Left ventricle myocardium inferior (tissue), 1 donor: ENCODE data around the gene TRIM51G. TPM values are rescaled to one million over a fixed set of nuclear protein-coding genes. Genes with fewer than 3 reads are reported as not detected.
"Not testable (repeated sequence)": the region's sequence is repeated elsewhere in the genome, so short reads cannot be mapped to it uniquely, and the experiment has no call there.

Experiments used
- DNase-seq: peaks from one replicate; pipeline ENCODE4 v3.0.0-alpha.2; 2020
- H3K27ac ChIP-seq: fragments of 200-600 bp; replicated peaks from 2 replicates; pipeline ENCODE4 v1.8.0; 2021
- H3K27me3 ChIP-seq: fragments of 200-600 bp; 2 replicates; pipeline ENCODE4 v1.8.0; 2021; ENCODE audit warnings: low read depth
- H3K36me3 ChIP-seq: fragments of 200-600 bp; 2 replicates; pipeline ENCODE4 v1.8.0; 2021
- H3K4me1 ChIP-seq: fragments of 200-600 bp; 2 replicates; pipeline ENCODE4 v1.8.0; 2021
- H3K4me3 ChIP-seq: fragments of 200-600 bp; 2 replicates; pipeline ENCODE4 v1.8.0; 2021; ENCODE audit warnings: mild to moderate bottlenecking, moderate library complexity
- H3K9me3 ChIP-seq: fragments of 200-600 bp; replicated peaks from 2 replicates; pipeline ENCODE4 v1.8.0; 2021
- intact Hi-C: fragments of 100-400 bp; cut with micrococcal nuclease; formaldehyde crosslinking; loops from one replicate; pipeline ENCODE4 v1.11.0; 2022
- long read RNA-seq: library from polyadenylated mRNA; unstranded; transcript quantifications from one replicate; pipeline ENCODE4 v2.0.0, GENCODE V29; 2021
- total RNA-seq: library from RNA; stranded (reverse); fragmentation: NEBNext Ultra II Directional; extraction: Animal tissue kit (Norgen Biotek cat#: 25700); gene quantifications from one replicate; pipeline ENCODE4 v1.2.1, GENCODE V29; 2021
- donor health status: DM: no; HTN: yes; CAD: no; lungs with severe emphysema.

The TRIM51G gene
- total RNA-seq: not detected
- long read RNA-seq: 0 reads

GRCh38 chr11:48983785-48984184 is at the start of gene TRIM51G:
Gene TRIM51G, minus strand, starts transcription at chr11:48983885. Its CDS starts 2,190 bp downstream, at chr11:48981695.
- DNase-seq, intact Hi-C loops, H3K36me3 ChIP-seq, H3K27ac ChIP-seq, H3K4me3 ChIP-seq, H3K27me3 ChIP-seq, H3K4me1 ChIP-seq, H3K9me3 ChIP-seq: not testable (repeated sequence)

DNA sequence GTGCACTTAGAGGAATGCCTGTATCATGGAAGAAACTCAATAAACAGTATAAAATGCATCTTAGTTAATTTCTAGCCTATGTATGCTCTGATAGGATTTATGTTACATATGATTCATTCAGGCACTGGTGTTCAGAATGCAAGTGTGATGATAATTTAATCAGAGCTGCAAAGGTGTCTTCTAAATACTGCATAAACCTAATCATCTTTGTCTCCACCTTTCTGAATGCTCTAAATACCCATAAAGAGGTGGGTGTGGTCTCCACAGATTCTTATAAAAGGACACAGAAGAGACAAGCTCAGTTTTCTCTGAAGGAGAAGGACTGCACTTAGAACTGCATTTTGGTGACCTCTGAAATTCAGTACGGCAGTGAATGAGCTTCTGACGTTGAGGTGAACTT is 44.8 kb upstream of the TRIM51G start, which contains the start of gene TRIM49B:
Gene TRIM49B, plus strand, starts transcription at position 301 of the 400 bp plus-strand sequence. CDS start 2,777 bp downstream, outside the sequence.
- H3K4me3 ChIP-seq, intact Hi-C loops, H3K27ac ChIP-seq, H3K9me3 ChIP-seq, DNase-seq, H3K36me3 ChIP-seq, H3K27me3 ChIP-seq, H3K4me1 ChIP-seq: not testable (repeated sequence)

- H3K27ac ChIP-seq, DNase-seq, H3K4me3 ChIP-seq, H3K4me1 ChIP-seq, H3K27me3 ChIP-seq, H3K9me3 ChIP-seq, intact Hi-C loops, H3K36me3 ChIP-seq: not testable (repeated sequence)
Observed at GRCh38 chr11:48968592-48968991, 15.1 kb downstream of the TRIM51G start.

DNA sequence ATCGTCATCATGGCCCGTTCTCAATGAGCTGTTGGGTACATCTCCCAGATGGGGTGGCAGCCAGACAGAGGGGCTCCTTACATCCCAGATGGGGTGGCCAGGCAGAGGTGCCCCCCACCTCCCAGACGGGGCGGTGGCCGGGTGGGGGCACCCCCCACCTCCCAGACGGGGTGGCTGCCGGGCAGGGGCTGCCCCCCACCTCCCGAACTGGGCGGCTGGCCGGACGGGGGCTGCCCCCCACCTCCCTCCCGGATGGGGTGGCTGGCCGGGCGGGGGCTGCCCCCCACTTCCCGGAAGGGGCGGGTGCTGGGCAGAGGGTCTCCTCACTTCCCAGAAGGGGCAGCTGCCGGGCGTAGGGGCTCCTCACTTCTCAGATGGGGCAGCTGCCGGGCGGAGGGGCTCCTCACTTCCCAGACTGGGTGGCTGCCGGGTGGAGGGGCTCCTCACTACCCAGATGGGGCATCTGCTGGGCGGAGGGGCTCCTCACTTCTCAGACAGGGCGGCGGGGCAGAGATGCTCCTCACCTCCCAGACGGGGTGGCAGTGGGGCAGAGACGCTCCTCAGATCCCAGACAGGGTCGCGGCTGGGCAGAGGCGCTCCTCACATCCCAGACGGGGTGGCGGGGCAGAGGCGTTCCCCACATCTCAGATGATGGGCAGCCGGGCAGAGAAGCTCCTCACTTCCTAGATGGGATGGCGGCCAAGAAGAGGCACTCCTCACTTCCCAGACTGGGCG is 28.2 kb downstream of the TRIM51G start:
- intact Hi-C loops, H3K4me1 ChIP-seq, DNase-seq, H3K27ac ChIP-seq, H3K4me3 ChIP-seq, H3K9me3 ChIP-seq, H3K36me3 ChIP-seq, H3K27me3 ChIP-seq: not testable (repeated sequence)

GRCh38 chr11:48945796-48946195 is 37.9 kb downstream of the TRIM51G start:
- H3K9me3 ChIP-seq, H3K27me3 ChIP-seq, intact Hi-C loops, H3K4me1 ChIP-seq, H3K4me3 ChIP-seq, H3K36me3 ChIP-seq, DNase-seq, H3K27ac ChIP-seq: not testable (repeated sequence)

Other genes starting within 250 kb of the TRIM51G start
- gene TRIM49B, start 44.9 kb upstream of the TRIM51G start, total RNA-seq: not detected
- gene TRIM64C, start 75.2 kb upstream of the TRIM51G start, total RNA-seq: not detected
- gene FOLH1, start 224.7 kb upstream of the TRIM51G start, total RNA-seq: not detected